ENCODE data around the gene SPSB4. TPM values are rescaled to one million over a fixed set of nuclear protein-coding genes. Genes with fewer than 3 reads are reported as not detected.

Gene SPSB4
- total RNA-seq, 1 experiment from 2014 or later, result 0.05 TPM

GRCh38 chr3:141076036-141076773, 25.1 kb downstream of the SPSB4 start:
- DNase-seq (ENCODE audit: low read depth in 1 of 2, low spot score in 2 of 2), result no peak
- H3K9me3 ChIP-seq (replicated peaks), result no peaks in the 10 kb centered on the region
- H3K4me3 ChIP-seq, result no peak overlapping the region
- H3K27ac ChIP-seq, result no peak overlapping the region
- H3K36me3 ChIP-seq, result no peaks in the 10 kb centered on the region
- H3K27me3 ChIP-seq (replicated peaks), result 0 out of 2 replicates have a peak, but pooled peaks cover 5% of the 10 kb centered on the region
- no peaks in the 10 kb centered on the region for H3K4me1 ChIP-seq (replicated peaks)

- no peak for DNase-seq (ENCODE audit: low read depth in 1 of 2, low spot score in 2 of 2)
- Histone ChIP-seq H3K4me1 (replicated peaks) (no peaks in the 10 kb centered on the region), H3K27ac (no peak overlapping the region), H3K9me3 (replicated peaks) (no peaks in the 10 kb centered on the region), H3K36me3 (no peaks in the 10 kb centered on the region), H3K27me3 (replicated peaks) (0 out of 2 replicates have a peak, but pooled peaks cover 5% of the 10 kb centered on the region), H3K4me3 (no peak overlapping the region)
Measured at GRCh38 chr3:141076797-141077571, 25.8 kb downstream of the SPSB4 start.

GRCh38 chr3:141077631-141078030, 26.5 kb downstream of the SPSB4 start:
- Histone ChIP-seq H3K4me1 (replicated peaks) (no peaks in the 10 kb centered on the region), H3K27me3 (replicated peaks) (0 out of 2 replicates have a peak, but pooled peaks cover 5% of the 10 kb centered on the region), H3K36me3 (no peaks in the 10 kb centered on the region), H3K9me3 (replicated peaks) (no peaks in the 10 kb centered on the region), H3K27ac (no peak overlapping the region), H3K4me3 (no peak overlapping the region)
- DNase-seq (ENCODE audit: low read depth in 1 of 2, low spot score in 2 of 2), result no peak

GRCh38 chr3:141078200-141078599, 27.1 kb downstream of the SPSB4 start:
- Histone ChIP-seq H3K9me3 (replicated peaks) (no peaks in the 10 kb centered on the region), H3K27me3 (replicated peaks) (0 out of 2 replicates have a peak, but pooled peaks cover 5% of the 10 kb centered on the region), H3K36me3 (no peaks in the 10 kb centered on the region), H3K4me3 (no peak overlapping the region), H3K4me1 (replicated peaks) (no peaks in the 10 kb centered on the region), H3K27ac (no peak overlapping the region)
- DNase-seq (ENCODE audit: low read depth in 1 of 2, low spot score in 2 of 2), result no peak

GRCh38 chr3:141080431-141080830, 29.3 kb downstream of the SPSB4 start:
- Histone ChIP-seq H3K36me3 (no peaks in the 10 kb centered on the region), H3K9me3 (replicated peaks) (no peaks in the 10 kb centered on the region), H3K4me3 (no peak overlapping the region), H3K27me3 (replicated peaks) (0 out of 2 replicates have a peak, but pooled peaks cover 5% of the 10 kb centered on the region), H3K27ac (no peak overlapping the region), H3K4me1 (replicated peaks) (no peaks in the 10 kb centered on the region)
- DNase-seq (ENCODE audit: low read depth in 1 of 2, low spot score in 2 of 2), result no peak

GRCh38 chr3:141081141-141081795, 30.1 kb downstream of the SPSB4 start:
- Histone ChIP-seq H3K36me3 (no peaks in the 10 kb centered on the region), H3K9me3 (replicated peaks) (no peaks in the 10 kb centered on the region), H3K27ac (no peak overlapping the region), H3K27me3 (replicated peaks) (0 out of 2 replicates have a peak, but pooled peaks cover 5% of the 10 kb centered on the region), H3K4me1 (replicated peaks) (no peaks in the 10 kb centered on the region), H3K4me3 (no peak overlapping the region)
- DNase-seq (ENCODE audit: low read depth in 1 of 2, low spot score in 2 of 2), result no peak

- no peaks in the 10 kb centered on the region for H3K4me1 ChIP-seq (replicated peaks)
- no peak overlapping the region for H3K4me3 ChIP-seq
- DNase-seq (ENCODE audit: low read depth in 1 of 2, low spot score in 2 of 2), result no peak
- no peak overlapping the region for H3K27ac ChIP-seq
- 0 out of 2 replicates have a peak, but pooled peaks cover 3% of the 10 kb centered on the region for H3K27me3 ChIP-seq (replicated peaks)
- no peaks in the 10 kb centered on the region for H3K9me3 ChIP-seq (replicated peaks)
- H3K36me3 ChIP-seq, result no peaks in the 10 kb centered on the region
Measured at GRCh38 chr3:141082064-141082463, 30.9 kb downstream of the SPSB4 start.

GRCh38 chr3:141083226-141083625, 32.1 kb downstream of the SPSB4 start:
- no peak for DNase-seq (ENCODE audit: low read depth in 1 of 2, low spot score in 2 of 2)
- Histone ChIP-seq H3K4me1 (replicated peaks) (no peaks in the 10 kb centered on the region), H3K27ac (no peak overlapping the region), H3K36me3 (no peaks in the 10 kb centered on the region), H3K27me3 (replicated peaks) (no peaks in the 10 kb centered on the region), H3K4me3 (no peak overlapping the region), H3K9me3 (replicated peaks) (no peaks in the 10 kb centered on the region)

GRCh38 chr3:141083836-141084649, 32.9 kb downstream of the SPSB4 start:
- H3K4me3 ChIP-seq, result no peak overlapping the region
- no peaks in the 10 kb centered on the region for H3K4me1 ChIP-seq (replicated peaks)
- H3K27ac ChIP-seq, result no peak overlapping the region
- no peaks in the 10 kb centered on the region for H3K36me3 ChIP-seq
- no peak for DNase-seq (ENCODE audit: low read depth in 1 of 2, low spot score in 2 of 2)
- no peaks in the 10 kb centered on the region for H3K27me3 ChIP-seq (replicated peaks)
- H3K9me3 ChIP-seq (replicated peaks), result no peaks in the 10 kb centered on the region

- H3K4me1 ChIP-seq (replicated peaks), result no peaks in the 10 kb centered on the region
- DNase-seq (ENCODE audit: low read depth in 1 of 2, low spot score in 2 of 2), result no peak
- H3K36me3 ChIP-seq, result no peaks in the 10 kb centered on the region
- no peak overlapping the region for H3K27ac ChIP-seq
- no peaks in the 10 kb centered on the region for H3K9me3 ChIP-seq (replicated peaks)
- H3K4me3 ChIP-seq, result no peak overlapping the region
- no peaks in the 10 kb centered on the region for H3K27me3 ChIP-seq (replicated peaks)
Measured at GRCh38 chr3:141085343-141086070, 34.4 kb downstream of the SPSB4 start.

GRCh38 chr3:141086188-141086587, 35.0 kb downstream of the SPSB4 start:
- H3K27ac ChIP-seq, result no peak overlapping the region
- no peak for DNase-seq (ENCODE audit: low read depth in 1 of 2, low spot score in 2 of 2)
- H3K27me3 ChIP-seq (replicated peaks), result no peaks in the 10 kb centered on the region
- no peaks in the 10 kb centered on the region for H3K9me3 ChIP-seq (replicated peaks)
- H3K36me3 ChIP-seq, result no peaks in the 10 kb centered on the region
- no peak overlapping the region for H3K4me3 ChIP-seq
- H3K4me1 ChIP-seq (replicated peaks), result no peaks in the 10 kb centered on the region

- no peak overlapping the region for H3K4me3 ChIP-seq
- H3K27me3 ChIP-seq (replicated peaks), result no peaks in the 10 kb centered on the region
- no peak for DNase-seq (ENCODE audit: low read depth in 1 of 2, low spot score in 2 of 2)
- H3K27ac ChIP-seq, result no peak overlapping the region
- no peaks in the 10 kb centered on the region for H3K4me1 ChIP-seq (replicated peaks)
- H3K9me3 ChIP-seq (replicated peaks), result no peaks in the 10 kb centered on the region
- H3K36me3 ChIP-seq, result no peaks in the 10 kb centered on the region
Measured at GRCh38 chr3:141087076-141087777, 36.1 kb downstream of the SPSB4 start.
